AG04449 (cell line): ENCODE data around the gene SLC30A7.

ENCODE experiments used
- CTCF ChIA-PET: fragments of 350-600 bp; formaldehyde crosslinking; extraction: SDS; loops from one replicate; lab custom pipeline; 2021; ENCODE audit warnings: antibody characterized with exemption; lab: Yijun Ruan, JAX
- POLR2A ChIA-PET: fragments of 400-600, 350-600 bp; formaldehyde crosslinking; extraction: SDS; loops from one replicate; lab custom pipeline; 2020; ENCODE audit warnings: antibody characterized with exemption, inconsistent platforms; lab: Yijun Ruan, JAX
- DNase-seq: peaks from one replicate; pipeline ENCODE4 v3.0.0-alpha.2; 2010; ENCODE audit warnings: low read depth, low spot score
- H3K4me3 ChIP-seq: 2 replicates; pipeline ENCODE4 v1.5.1; 2011; ENCODE audit warnings: low read depth, mild to moderate bottlenecking, control low read depth, low read length
- TF ChIP-seq, protein P1 (sequence below): IDR thresholded peaks from one replicate; pipeline ENCODE4 v1.5.1; 2011; ENCODE audit warnings: mild to moderate bottlenecking, moderate library complexity, low read length, control low read depth, inconsistent platforms; ENCODE audit not compliant: insufficient read depth; ENCODE audit errors: missing control alignments

Gene SLC30A7

DNA sequence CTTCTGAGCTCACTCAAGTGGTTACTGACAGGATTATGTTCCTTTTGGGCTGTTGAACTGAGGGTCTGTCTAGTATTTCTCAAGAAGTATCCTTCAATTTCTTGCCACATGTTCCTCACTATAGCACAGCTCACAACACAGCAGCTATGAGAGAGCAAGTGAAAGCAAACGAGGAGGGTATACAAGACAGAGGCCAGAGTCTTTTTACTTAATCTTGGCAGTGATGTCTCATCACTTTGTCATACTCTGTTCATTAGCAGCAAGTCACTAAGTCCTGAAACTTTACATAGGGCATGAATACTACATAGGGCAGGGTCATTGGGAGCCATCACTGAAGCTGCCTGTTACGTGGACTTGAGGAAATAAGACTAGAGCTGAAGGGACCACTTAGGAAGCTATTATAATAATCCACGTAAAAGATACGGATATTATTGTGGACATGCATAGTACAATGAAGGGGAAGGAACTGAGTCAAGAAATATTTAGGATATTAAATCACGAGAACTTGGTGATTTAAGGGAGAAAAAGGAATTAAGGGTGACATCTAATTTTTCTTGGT is 63.7 kb downstream of the SLC30A7 start:
- TF ChIP-seq, protein P1, sequence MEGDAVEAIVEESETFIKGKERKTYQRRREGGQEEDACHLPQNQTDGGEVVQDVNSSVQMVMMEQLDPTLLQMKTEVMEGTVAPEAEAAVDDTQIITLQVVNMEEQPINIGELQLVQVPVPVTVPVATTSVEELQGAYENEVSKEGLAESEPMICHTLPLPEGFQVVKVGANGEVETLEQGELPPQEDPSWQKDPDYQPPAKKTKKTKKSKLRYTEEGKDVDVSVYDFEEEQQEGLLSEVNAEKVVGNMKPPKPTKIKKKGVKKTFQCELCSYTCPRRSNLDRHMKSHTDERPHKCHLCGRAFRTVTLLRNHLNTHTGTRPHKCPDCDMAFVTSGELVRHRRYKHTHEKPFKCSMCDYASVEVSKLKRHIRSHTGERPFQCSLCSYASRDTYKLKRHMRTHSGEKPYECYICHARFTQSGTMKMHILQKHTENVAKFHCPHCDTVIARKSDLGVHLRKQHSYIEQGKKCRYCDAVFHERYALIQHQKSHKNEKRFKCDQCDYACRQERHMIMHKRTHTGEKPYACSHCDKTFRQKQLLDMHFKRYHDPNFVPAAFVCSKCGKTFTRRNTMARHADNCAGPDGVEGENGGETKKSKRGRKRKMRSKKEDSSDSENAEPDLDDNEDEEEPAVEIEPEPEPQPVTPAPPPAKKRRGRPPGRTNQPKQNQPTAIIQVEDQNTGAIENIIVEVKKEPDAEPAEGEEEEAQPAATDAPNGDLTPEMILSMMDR = no peak
- no peak overlapping the region for H3K4me3 ChIP-seq
- DNase-seq = no peak
- ChIA-PET POLR2A (interaction anchor here (0.6 kb wide), 1 partner anchor 289 kb away, joined by 3 read pairs; no protein-coding TSS in a partner anchor), CTCF (interaction anchor here (1.9 to 2.5 kb wide), 4 partner anchors 9 to 328 kb away, joined by 4 to 12 read pairs (median 9); no protein-coding TSS in a partner anchor)

DNA sequence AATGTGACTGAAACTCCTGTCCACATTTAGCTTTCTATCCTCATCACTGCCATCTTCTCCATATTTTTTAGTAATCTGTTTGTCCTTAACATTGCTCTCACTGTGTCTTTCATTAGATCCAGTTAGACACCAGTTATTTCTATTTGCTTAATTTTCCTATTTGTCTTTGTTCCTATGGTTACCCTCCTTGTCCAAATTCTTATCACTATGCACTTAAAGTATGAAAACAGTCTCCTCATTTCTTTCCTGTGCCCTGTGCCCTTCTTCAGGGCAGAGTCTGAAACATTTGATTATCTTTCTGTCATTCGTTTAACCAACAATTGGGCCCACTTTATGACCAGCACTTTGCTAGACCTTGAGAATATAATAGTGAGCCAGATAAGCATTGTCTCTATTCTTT is 64.2 kb downstream of the SLC30A7 start:
- DNase-seq = no peak
- ChIA-PET CTCF (interaction anchor here (1.5 to 2.5 kb wide), 5 partner anchors 9 to 328 kb away, joined by 3 to 12 read pairs (median 7); no protein-coding TSS in a partner anchor), POLR2A (no interaction called here)
- TF ChIP-seq, protein P1 = no peak
- H3K4me3 ChIP-seq = no peak overlapping the region

DNA sequence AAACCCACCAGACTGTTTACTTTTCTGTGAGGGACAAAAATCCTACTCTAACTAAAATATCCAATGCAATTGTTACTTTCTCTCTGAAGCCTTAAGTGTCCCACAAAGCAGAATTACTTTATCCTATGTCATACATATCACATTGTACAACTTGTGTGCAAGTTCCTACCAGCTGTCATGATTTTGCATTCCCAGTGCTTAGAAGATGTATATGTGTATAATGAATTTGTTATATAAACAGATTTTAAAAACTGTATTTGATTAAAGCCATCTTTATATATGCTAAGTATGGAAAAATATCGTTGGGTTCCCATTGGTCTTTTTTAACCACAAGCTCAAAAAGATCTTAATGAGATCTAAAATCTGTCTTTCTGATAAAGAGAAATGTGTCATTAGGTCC is 72.7 kb downstream of the SLC30A7 start:
- DNase-seq = no peak
- CTCF ChIA-PET = interaction anchor here (1.0 kb wide), 1 partner anchor 270 kb away, joined by 3 read pairs; no protein-coding TSS in a partner anchor
- H3K4me3 ChIP-seq = no peak overlapping the region
- TF ChIP-seq, protein P1 = no peak
- POLR2A ChIA-PET = no interaction called here

DNA sequence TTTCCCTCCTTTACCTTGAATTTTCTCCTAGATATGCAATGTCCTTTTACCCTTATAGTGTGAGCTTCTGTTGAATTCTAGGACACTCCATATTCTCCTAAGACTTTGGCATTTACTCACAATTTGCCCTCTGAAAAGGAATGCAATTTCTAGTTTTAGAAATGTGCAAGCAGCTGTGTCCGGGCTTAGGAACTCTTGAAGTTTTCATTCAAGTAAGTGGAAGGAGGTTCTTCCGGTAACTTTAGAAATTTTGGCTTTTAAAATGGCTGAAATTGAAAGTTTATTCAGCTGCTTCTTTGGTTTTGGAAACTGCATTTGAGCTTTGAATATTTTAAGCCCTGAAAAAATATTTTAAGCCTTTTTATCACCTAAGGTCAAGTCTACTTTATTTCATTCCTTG is 73.4 kb downstream of the SLC30A7 start:
- POLR2A ChIA-PET = no interaction called here
- DNase-seq = no peak
- TF ChIP-seq, protein P1 = no peak
- CTCF ChIA-PET = interaction anchor here (1.0 to 1.5 kb wide), 2 partner anchors 9 to 269 kb away, joined by 3 read pairs; no protein-coding TSS in a partner anchor
- no peak overlapping the region for H3K4me3 ChIP-seq

DNA sequence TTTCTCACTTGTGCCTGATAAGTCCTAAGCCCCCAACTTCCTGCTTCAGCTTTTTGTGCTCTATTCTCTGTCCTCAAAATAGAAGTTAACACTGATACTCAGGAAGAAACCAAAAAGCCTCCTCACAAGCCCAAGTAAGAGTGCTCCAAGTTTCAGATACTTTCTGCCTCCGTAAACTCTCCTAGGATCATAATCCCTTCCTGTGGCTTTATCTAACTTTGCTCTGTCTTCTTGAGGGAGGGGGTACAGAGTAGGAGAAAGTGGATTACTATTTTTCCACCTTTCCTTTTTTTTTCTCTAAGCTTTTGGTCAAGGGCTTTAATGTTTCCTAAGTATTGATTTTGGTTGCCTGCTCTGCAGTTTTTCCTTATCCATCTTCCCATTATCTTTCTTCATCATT is 75.1 kb downstream of the SLC30A7 start:
- DNase-seq = no peak
- TF ChIP-seq, protein P1 = no peak
- CTCF ChIA-PET = interaction anchor here (1.3 kb wide), 1 partner anchor 317 kb away, joined by 6 read pairs; no protein-coding TSS in a partner anchor
- no peak overlapping the region for H3K4me3 ChIP-seq
- POLR2A ChIA-PET = no interaction called here

DNA sequence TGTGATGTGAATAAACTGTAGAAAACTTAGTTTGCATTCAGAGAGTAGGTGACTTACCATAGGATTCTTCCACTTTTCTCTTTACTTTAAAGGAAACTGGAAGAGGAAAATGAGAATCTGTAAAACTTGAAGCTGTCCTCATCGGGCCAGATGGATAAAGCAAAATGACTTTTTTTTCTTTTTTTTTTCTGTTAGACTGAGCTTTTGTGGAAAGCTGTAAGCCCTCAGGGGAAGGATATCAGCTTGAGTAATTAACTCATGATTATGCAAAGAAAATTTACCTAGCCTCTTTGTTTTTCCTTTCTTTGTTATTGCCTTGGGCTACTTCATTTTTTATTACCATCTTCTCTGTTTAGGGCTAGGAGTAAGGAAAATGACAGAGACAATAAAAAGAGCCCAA is 76.3 kb downstream of the SLC30A7 start:
- CTCF ChIA-PET = no interaction called here
- POLR2A ChIA-PET = no interaction called here
- TF ChIP-seq, protein P1 = no peak
- no peak for DNase-seq
- H3K4me3 ChIP-seq = no peak overlapping the region
